SU-DHL-6 (cell line): ENCODE results near the gene SEPTIN2.

ENCODE experiments used
- EZH2phosphoT487 ChIP-seq: fragments of 200-600 bp; sonication (generic), shearing (Covaris generic); conservative IDR thresholded peaks from 2 replicates; pipeline ENCODE4 v1.6.1; 2018; ENCODE audit warnings: mild to moderate bottlenecking, antibody characterized with exemption, low read length, moderate library complexity, mixed read lengths
- TF ChIP-seq, protein P1 (sequence below): fragments of 200-600 bp; sonication (generic); IDR thresholded peaks from one replicate; pipeline ENCODE4 v1.5.1; 2017; ENCODE audit warnings: antibody characterized with exemption, mild to moderate bottlenecking, low read length, moderate library complexity; ENCODE audit not compliant: insufficient read depth, poor library complexity, severe bottlenecking

DNA sequence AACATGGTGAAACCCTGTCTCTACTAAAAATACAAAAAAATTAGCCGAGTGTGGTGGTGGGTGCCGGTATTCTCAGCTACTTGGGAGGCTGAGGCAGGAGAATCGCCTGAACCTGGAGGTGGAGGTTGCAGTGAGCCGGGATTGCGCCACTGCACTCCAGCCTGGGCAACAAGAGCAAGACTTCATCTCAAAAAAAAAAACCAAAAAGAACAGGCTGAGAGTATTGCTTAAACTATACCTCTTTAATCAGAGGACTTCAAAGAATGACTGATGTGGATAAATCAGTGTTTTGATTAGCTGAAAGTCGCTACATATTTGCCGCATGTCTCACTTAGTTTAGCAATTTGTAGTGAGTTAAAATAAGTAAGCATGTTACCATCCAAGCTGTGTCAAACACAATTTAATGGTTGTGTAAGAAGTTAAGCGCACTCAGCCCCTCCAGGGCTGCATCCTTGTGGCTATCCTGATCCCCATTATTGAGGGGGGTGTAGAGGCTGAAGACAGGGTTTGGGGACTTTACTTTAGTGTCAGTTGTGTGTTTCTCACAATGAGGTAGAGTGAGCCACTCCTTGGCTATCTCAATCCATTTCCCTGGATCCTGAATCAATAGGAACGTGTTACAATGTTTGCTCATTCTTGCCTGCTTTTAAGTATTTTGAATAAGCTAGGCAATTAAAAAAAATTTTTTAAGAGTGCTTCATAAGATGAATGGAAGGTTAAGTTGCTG lies 29.4 kb downstream of the SEPTIN2 start:
- TF ChIP-seq, protein P1, sequence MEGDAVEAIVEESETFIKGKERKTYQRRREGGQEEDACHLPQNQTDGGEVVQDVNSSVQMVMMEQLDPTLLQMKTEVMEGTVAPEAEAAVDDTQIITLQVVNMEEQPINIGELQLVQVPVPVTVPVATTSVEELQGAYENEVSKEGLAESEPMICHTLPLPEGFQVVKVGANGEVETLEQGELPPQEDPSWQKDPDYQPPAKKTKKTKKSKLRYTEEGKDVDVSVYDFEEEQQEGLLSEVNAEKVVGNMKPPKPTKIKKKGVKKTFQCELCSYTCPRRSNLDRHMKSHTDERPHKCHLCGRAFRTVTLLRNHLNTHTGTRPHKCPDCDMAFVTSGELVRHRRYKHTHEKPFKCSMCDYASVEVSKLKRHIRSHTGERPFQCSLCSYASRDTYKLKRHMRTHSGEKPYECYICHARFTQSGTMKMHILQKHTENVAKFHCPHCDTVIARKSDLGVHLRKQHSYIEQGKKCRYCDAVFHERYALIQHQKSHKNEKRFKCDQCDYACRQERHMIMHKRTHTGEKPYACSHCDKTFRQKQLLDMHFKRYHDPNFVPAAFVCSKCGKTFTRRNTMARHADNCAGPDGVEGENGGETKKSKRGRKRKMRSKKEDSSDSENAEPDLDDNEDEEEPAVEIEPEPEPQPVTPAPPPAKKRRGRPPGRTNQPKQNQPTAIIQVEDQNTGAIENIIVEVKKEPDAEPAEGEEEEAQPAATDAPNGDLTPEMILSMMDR, result no peak
- TF ChIP-seq EZH2phosphoT487, result no peak
